OCI-LY1 (cell line): ENCODE measurements around the gene CPA2.
A peak's percentile ranks its signal among the peaks of the same experiment; 100 is the strongest.

Experiments
- H2AFZ ChIP-seq: fragments of 200-600 bp; sonication (generic), shearing (Covaris generic); 2 replicates; pipeline ENCODE4 v1.6.0; 2014; ENCODE audit warnings: antibody characterized with exemption, mild to moderate bottlenecking, low read length
- H3F3A ChIP-seq: fragments of 200-600 bp; sonication (generic), shearing (Covaris generic); 2 replicates; pipeline ENCODE4 v1.6.0; 2014; ENCODE audit warnings: mild to moderate bottlenecking, antibody characterized with exemption, low read length, moderate library complexity; ENCODE audit not compliant: insufficient read depth
- H3K27ac ChIP-seq: fragments of 200-600 bp; sonication (generic); 2 replicates; pipeline ENCODE4 v1.5.1; 2014; ENCODE audit warnings: low read length, mixed run types, mild to moderate bottlenecking, low read depth; ENCODE audit not compliant: poor library complexity, severe bottlenecking
- H3K27me3 ChIP-seq: fragments of 200-600 bp; sonication (generic); 2 replicates; pipeline ENCODE4 v1.6.0; 2014; ENCODE audit warnings: antibody characterized with exemption, mild to moderate bottlenecking, low read length, moderate library complexity; ENCODE audit not compliant: insufficient read depth
- H3K36me3 ChIP-seq: fragments of 200-600 bp; sonication (generic); 2 replicates; pipeline ENCODE4 v1.6.1; 2014; ENCODE audit warnings: mild to moderate bottlenecking, antibody characterized with exemption, low read length, moderate library complexity, mixed read lengths; ENCODE audit not compliant: insufficient read depth
- H3K4me1 ChIP-seq: fragments of 200-600 bp; sonication (generic); 2 replicates; pipeline ENCODE4 v1.5.1; 2014; ENCODE audit warnings: mild to moderate bottlenecking, low read length, moderate library complexity; ENCODE audit not compliant: insufficient read depth, severe bottlenecking
- H3K4me2 ChIP-seq: fragments of 200-600 bp; sonication (generic), shearing (Covaris generic); 2 replicates; pipeline ENCODE4 v1.6.1; 2014; ENCODE audit warnings: low read length
- H3K4me3 ChIP-seq: fragments of 200-600 bp; sonication (generic); 2 replicates; pipeline ENCODE4 v1.5.1; 2014; ENCODE audit warnings: low read length, low read depth, mild to moderate bottlenecking, mixed read lengths; ENCODE audit not compliant: poor library complexity, severe bottlenecking
- H3K79me2 ChIP-seq: fragments of 200-600 bp; shearing (Covaris generic); 2 replicates; pipeline ENCODE4 v1.6.1; 2016; ENCODE audit warnings: mixed run types, low read length, mixed read lengths; ENCODE audit not compliant: insufficient read depth
- H3K9ac ChIP-seq: fragments of 200-600 bp; sonication (generic), shearing (Covaris generic); 2 replicates; pipeline ENCODE4 v1.6.1; 2014; ENCODE audit warnings: mild to moderate bottlenecking, low read length, mixed read lengths
- H3K9me2 ChIP-seq: fragments of 200-600 bp; sonication (generic), shearing (Covaris generic); 2 replicates; pipeline ENCODE4 v1.6.1; 2014; ENCODE audit warnings: low read depth, mild to moderate bottlenecking, low read length, mixed read lengths
- H3K9me3 ChIP-seq: fragments of 200-600 bp; shearing (Covaris generic); 2 replicates; pipeline ENCODE4 v1.6.1; 2014; ENCODE audit warnings: low read length, mixed read lengths
- H4K20me1 ChIP-seq: fragments of 200-600 bp; sonication (generic), shearing (Covaris generic); 2 replicates; pipeline ENCODE4 v1.6.0; 2016; ENCODE audit warnings: mild to moderate bottlenecking, low read length; ENCODE audit not compliant: insufficient read depth
- EZH2 ChIP-seq: fragments of 200-600 bp; sonication (generic), shearing (Covaris generic); IDR thresholded peaks from 2 replicates; pipeline ENCODE4 v1.8.0; 2017; ENCODE audit warnings: borderline replicate concordance, mixed run types, mild to moderate bottlenecking, antibody characterized with exemption, low read length, moderate library complexity, mixed read lengths
- TF ChIP-seq, protein P1 (sequence below): fragments of 200-600 bp; sonication (generic), shearing (Covaris generic); IDR thresholded peaks from 2 replicates; pipeline ENCODE4 v1.5.1; 2017; ENCODE audit warnings: mild to moderate bottlenecking, antibody characterized with exemption, low read length, moderate library complexity, mixed read lengths

CPA2 gene

DNA sequence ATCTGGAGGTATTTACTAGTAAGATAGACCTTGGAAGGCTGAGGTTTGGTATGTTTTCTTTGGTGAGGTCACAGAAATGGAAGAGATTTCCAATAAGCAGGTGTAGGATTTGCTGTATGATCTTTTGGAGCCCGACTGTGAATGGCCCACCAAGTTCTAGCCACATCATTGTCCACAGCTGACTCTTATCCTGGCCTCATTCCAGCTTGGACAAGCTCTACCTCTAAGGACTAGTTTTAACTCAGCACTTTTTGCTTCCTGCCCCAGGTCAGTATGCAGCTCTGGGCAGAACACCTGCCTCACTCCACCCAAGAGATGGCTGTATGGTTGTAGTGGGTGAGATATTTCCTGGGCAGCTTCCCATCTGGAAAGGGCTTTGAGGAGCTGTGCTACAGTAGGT lies 20.2 kb downstream of the CPA2 start:
- Histone ChIP-seq H3K36me3 (no peaks in the 10 kb centered on the region), H3K27ac (no peak overlapping the region)
- TF ChIP-seq, protein P1, sequence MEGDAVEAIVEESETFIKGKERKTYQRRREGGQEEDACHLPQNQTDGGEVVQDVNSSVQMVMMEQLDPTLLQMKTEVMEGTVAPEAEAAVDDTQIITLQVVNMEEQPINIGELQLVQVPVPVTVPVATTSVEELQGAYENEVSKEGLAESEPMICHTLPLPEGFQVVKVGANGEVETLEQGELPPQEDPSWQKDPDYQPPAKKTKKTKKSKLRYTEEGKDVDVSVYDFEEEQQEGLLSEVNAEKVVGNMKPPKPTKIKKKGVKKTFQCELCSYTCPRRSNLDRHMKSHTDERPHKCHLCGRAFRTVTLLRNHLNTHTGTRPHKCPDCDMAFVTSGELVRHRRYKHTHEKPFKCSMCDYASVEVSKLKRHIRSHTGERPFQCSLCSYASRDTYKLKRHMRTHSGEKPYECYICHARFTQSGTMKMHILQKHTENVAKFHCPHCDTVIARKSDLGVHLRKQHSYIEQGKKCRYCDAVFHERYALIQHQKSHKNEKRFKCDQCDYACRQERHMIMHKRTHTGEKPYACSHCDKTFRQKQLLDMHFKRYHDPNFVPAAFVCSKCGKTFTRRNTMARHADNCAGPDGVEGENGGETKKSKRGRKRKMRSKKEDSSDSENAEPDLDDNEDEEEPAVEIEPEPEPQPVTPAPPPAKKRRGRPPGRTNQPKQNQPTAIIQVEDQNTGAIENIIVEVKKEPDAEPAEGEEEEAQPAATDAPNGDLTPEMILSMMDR = no peak
- no peak for TF ChIP-seq EZH2

GRCh38 chr7:130288168-130288567 lies 21.5 kb downstream of the CPA2 start:
- H3K79me2 ChIP-seq = no peaks in the 10 kb centered on the region
- H3K4me2 ChIP-seq = no peak overlapping the region
- no peaks in the 10 kb centered on the region for H3F3A ChIP-seq
- no peaks in the 10 kb centered on the region for H3K9me3 ChIP-seq
- no peak overlapping the region for H3K4me3 ChIP-seq
- H3K36me3 ChIP-seq = no peaks in the 10 kb centered on the region
- no peaks in the 10 kb centered on the region for H4K20me1 ChIP-seq
- TF ChIP-seq, protein P1 = no peak
- no peak for TF ChIP-seq EZH2
- no peak overlapping the region for H2AFZ ChIP-seq
- no peak overlapping the region for H3K9ac ChIP-seq
- no peak overlapping the region for H3K27ac ChIP-seq
- peaks cover 18% of the 10 kb centered on the region for H3K4me1 ChIP-seq
- no peaks in the 10 kb centered on the region for H3K9me2 ChIP-seq
- H3K27me3 ChIP-seq = no peaks in the 10 kb centered on the region

More for the DNA sequence above, 20.2 kb downstream of the CPA2 start:
- no peaks in the 10 kb centered on the region for H3F3A ChIP-seq
- H3K4me1 ChIP-seq = peaks cover 16% of the 10 kb centered on the region
- no peak overlapping the region for H3K4me2 ChIP-seq
- no peaks in the 10 kb centered on the region for H3K9me3 ChIP-seq
- H3K27me3 ChIP-seq = 0 out of 2 replicates have a peak, but pooled peaks cover 2% of the 10 kb centered on the region
- H4K20me1 ChIP-seq = no peaks in the 10 kb centered on the region
- H3K9me2 ChIP-seq = no peaks in the 10 kb centered on the region
- no peak overlapping the region for H3K4me3 ChIP-seq
- H2AFZ ChIP-seq = no peak overlapping the region
- H3K9ac ChIP-seq = no peak overlapping the region
- H3K79me2 ChIP-seq = no peaks in the 10 kb centered on the region

- H3K27ac ChIP-seq = no peak overlapping the region
- H3K4me2 ChIP-seq = no peak overlapping the region
- no peak overlapping the region for H2AFZ ChIP-seq
- H3K4me3 ChIP-seq = no peak overlapping the region
- peaks cover 25% of the 10 kb centered on the region for H3K4me1 ChIP-seq
- H3K9me2 ChIP-seq = no peaks in the 10 kb centered on the region
- no peaks in the 10 kb centered on the region for H3K36me3 ChIP-seq
- H3K9me3 ChIP-seq = no peaks in the 10 kb centered on the region
- no peaks in the 10 kb centered on the region for H3K79me2 ChIP-seq
- no peaks in the 10 kb centered on the region for H4K20me1 ChIP-seq
- no peaks in the 10 kb centered on the region for H3F3A ChIP-seq
- TF ChIP-seq, protein P1 = peak; percentile 49; the same call in 1 of the 2 replicates
- no peak for TF ChIP-seq EZH2
- H3K9ac ChIP-seq = no peak overlapping the region
- no peaks in the 10 kb centered on the region for H3K27me3 ChIP-seq
These were observed 22.2 kb downstream of the CPA2 start for GRCh38 chr7:130288829-130289228.
